D341Med (cell line): ENCODE measurements around the gene MOB3C.
A peak's percentile ranks its signal among the peaks of the same experiment; 100 is the strongest.

ENCODE experiments used
- DNase-seq: peaks from one replicate; pipeline ENCODE4 v3.0.0; 2012; ENCODE audit warnings: low spot score

MOB3C gene

DNA sequence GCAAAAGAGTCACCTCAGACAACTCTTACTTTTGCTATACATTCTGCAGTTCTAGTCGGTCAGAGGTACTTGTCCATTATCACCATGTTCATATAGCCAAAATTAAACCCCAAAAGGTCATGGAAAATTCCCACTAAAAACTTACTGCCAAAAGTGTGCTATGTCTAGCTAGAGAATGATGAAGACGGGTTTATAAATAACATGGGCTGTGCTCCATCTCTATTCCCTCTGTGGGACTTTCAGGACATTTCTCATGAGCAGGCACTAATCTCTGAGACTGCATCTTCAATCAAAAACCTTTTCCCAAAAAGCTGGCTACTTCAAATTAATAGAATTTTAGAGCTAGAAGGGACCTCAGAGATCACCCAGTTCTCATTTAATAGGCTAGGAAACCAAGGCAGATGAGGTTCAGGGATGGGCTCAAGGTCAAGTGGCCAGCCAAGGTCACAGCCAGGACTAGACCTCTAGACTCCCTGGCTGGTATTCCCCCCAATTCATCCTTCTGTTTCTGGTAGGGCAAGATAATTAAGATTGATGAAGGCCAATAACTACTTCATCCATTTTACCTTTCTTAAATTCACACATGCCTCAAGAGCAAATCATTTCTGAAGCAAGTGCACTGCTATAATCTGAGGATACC is 21.0 kb upstream of the MOB3C start:
- no peak for DNase-seq

DNA sequence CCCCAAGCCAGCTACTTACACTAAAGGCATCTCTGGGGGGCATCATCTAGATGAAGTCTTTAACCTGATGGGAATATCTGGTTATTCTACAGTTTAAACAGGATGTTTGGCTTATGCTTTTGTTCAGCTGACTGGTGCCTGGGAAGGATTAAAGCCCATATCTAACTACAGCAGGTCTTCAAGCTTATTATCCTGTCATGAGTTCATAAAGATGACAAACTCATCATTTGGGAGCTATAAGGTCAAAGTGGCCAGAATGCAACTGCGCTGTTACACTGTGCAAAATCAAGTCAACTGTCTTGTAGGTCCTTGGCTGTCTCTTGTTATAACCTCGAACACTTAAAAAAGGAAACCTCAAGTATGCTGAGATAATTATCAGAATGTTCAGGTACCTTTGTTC is 18.6 kb upstream of the MOB3C start:
- DNase-seq: no peak

GRCh38 chr1:46630719-46631118 is 14.1 kb upstream of the MOB3C start:
- no peak for DNase-seq

- DNase-seq: no peak
Observed at GRCh38 chr1:46623743-46624644, 7.4 kb upstream of the MOB3C start.

GRCh38 chr1:46622344-46622743 is 5.7 kb upstream of the MOB3C start:
- DNase-seq: peak; percentile 58

DNA sequence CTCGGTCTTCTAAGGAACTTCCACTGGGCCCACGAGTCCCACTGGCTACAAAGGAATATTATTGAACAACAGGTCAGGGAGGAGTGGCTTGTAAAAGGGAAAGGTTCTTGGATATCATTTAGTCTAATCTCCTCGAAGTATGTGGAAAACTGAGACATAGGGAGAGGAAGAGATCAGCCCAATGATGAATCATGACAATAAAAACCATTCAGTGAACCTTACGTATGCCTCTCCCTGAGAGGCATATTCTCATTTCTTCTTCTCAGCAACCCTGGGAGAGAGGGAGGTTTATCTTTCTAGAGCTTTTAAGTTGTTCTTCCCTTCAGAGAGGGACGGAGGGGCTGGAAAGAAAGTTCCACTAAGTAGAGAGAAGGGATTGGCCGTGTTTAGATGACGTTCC is 5.3 kb upstream of the MOB3C start:
- no peak for DNase-seq

DNA sequence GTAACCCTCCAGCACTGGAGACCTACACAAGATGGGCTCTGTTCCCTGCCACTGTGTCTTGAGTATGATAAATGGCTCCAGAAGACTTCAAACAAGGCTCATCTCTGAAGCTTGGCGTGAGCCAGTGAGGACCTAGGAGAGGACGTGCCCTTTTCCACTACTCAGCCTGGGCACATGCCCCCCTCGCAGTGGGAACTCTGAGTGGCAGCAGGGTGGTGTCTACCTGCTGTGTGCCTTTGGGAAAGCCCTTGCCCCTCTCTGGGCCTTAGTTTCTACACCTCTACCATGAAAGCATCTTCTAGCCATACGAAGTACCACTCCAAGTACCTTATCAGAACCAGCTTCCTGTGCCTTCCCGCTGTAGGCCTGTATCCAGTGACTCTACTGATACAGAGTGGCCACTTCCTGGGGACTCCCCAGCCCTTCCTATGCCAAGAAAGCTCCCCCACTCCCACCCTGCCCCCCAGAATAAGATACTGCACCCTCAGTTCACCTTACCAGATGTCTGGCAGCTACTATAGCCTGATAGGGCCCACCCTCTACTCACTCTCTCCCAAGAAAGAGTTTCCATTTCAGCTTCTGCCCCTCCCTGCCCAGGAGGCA is 3.1 kb upstream of the MOB3C start:
- DNase-seq: no peak

GRCh38 chr1:46618754-46619415 is 2.3 kb upstream of the MOB3C start:
- DNase-seq: no peak

- no peak for DNase-seq
Observed at GRCh38 chr1:46617833-46618232, 1.2 kb upstream of the MOB3C start.

- DNase-seq: no peak
Observed at GRCh38 chr1:46617108-46617800, 643 bp upstream of the MOB3C start.

GRCh38 chr1:46615735-46616134 is 876 bp downstream of the MOB3C start:
- no peak for DNase-seq

DNA sequence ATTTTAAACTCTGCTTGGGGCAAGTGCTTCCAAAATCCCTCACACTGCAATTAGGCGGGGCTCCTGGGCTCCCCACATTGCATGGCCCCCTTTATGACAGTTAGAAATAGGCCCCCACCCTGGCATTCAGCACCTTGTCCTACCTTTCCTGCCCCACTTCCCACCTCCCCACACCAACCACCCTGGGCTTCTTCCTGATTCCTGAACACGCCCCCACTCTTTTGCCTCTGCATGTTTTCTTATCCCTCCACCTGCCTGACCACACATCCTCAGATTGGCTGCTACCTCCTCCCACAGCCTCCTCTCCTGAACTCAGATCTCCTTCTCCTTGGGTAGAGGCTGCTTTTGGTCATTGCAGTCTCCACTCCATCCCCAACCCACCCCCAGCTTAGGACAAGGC is 1.5 kb downstream of the MOB3C start:
- DNase-seq: no peak

DNA sequence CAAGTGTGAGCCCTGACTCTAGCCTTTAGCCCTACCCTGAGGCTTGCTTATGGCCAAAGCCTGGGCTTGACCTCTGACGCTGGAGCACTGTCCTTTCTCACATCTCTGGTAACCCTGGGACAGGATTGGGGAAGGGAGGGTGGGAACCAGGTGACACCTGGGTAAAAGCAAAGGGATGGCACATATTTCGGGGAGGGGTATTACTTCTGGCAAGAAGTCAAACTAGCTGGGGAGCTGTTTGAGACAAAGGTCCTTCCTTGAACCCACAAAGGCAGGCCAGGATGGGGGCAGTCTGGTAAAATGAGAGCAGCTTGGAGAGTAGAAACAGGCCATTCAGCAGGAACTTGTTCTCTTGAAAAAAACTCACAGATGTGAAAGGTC is 2.0 kb downstream of the MOB3C start:
- no peak for DNase-seq

- peak; percentile 45 for DNase-seq
Observed at GRCh38 chr1:46613661-46614603, 2.7 kb downstream of the MOB3C start.

DNA sequence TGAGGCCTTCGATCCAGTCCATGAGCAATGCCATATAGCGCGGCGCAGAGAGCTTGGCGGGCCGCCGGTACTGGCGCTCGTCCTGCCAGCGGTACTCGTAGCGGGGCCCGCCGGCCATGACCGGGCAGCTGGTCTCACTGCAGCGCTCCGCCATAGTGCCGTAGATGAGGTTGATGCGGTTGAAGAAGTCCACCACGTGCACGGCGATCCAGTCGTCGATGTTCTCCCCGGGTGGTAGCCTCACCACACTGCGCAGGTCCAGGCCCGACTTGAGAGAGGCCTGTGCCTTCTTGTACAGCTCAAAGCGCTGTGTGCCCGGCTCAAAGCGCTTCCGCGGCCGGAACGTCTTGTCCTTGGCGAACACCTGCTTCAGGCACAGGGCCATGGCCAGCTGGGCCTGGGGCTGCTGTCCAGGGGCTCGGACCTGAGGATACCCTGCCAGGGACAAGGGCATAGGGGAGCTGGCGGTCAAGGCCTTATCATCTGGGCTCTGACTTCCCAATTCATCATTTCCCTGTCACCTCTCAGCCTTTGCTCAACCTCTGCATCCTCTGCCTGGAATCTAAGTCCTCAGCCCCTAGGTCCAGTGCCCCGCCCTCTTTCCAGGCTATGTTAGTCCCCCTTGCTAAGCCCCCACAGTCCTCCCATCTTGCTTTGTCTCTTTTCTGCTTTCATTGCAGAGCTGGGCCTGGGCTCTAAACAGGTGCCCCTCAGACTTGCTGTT is 3.5 kb downstream of the MOB3C start:
- DNase-seq: no peak

DNA sequence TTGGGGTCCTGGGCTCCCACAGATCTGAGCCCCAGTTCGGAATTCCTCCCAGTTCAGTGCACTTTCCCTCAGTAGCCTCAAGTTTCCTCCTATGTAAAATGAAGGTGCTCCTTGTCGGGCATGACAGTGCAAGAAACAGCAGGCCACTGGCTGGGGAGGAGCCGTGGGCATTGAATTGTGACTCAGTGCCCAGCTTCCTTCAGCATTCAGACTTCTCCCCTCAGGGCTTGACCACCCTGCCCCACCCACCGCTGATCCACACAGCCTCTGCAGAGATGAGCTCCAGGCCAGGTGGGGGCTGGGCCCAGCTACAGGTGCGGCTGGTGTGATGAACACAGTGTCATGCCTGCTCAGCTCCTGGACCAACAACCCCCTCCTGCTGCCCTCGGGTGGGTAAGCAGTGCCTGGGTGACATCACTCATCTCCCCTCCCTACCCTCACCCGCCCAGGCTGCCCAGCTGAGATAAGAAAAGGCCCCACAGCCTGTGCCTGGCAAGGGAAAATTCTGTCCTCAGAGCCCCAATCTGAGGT is 4.9 kb downstream of the MOB3C start:
- DNase-seq: no peak

DNA sequence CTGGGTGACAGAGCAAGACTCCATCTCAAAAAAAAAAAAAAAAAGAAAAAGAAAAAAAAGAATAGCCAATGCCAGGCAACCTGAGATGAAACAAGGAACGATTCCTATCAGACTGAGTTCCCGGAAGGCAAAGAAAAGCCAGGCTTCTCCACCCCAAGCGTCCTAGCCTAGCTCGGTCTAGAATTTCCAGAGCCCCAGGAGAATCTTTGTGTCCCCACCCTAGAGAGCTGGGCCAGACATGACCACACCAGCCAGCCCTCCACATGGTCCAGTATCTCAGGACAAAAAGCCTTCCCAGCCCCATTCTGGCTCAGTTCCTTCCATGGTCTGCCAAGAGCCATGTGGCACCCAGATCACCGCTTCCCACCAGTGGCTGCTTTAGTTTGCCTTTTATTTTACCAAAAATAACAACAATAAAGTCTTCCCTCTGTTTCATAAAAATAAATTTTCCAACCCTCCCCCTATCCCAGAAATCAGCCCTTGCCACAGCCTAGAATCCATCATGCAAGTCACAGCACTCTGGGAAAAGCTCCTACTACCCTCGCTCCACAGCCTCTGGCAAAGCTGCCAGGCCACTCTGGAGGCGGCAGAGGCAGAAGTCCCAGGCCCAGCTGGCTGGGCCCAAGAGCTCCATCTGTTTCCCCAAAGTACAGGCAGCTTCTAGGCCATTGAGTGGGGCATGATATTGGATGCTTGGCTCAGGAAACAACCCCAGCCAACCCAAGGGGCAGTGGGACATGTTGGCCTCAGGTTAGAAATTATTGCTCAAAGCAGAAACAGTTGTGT is 9.1 kb downstream of the MOB3C start:
- no peak for DNase-seq

- DNase-seq: no peak
Observed at GRCh38 chr1:46606255-46606965, 10.2 kb downstream of the MOB3C start.

- DNase-seq: no peak
Observed at GRCh38 chr1:46605232-46605631, 11.4 kb downstream of the MOB3C start.
